ENCODE measurements around the gene IER3IP1. TPM values are rescaled to one million over a fixed set of nuclear protein-coding genes. Genes with fewer than 3 reads are reported as not detected.

The IER3IP1 gene
- total and polyA plus RNA-seq, 2 of the 4 experiments (the other 2 are of a cell fraction), result 7.0 to 11.7 TPM

DNA sequence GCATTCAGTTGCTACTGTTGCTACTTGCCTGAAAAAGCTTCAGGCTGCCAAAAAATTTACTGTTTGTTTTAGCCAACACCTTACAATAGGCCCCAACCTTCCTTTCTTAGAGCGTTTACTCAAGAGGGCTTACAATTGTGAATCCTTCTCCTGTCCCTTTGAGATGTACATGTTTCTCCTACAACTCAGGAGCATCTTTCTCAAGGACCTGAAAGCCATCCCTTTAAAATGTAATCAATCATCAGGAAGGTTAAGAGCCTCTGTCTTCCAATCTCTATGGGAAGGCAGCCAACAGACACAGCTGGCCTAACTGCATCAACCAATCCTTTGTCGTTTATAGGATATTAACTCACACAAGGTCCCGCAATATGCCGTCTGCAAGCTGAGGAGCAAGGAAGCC is 3.4 kb upstream of the IER3IP1 start:
- Histone ChIP-seq H2BK15ac (ENCODE audit: low read depth, low read length) (no peak overlapping the region), H4K5ac (ENCODE audit: low read depth, low read length) (no peak overlapping the region), H3K27ac (ENCODE audit: insufficient read depth, low read length) (no peak overlapping the region), H3K36me3 (ENCODE audit: control insufficient read depth, insufficient read depth, low read length) (no peaks in the 10 kb centered on the region), H3K9me1 (ENCODE audit: insufficient read depth, low read length) (peaks cover 2% of the 10 kb centered on the region; the same call in 1 of the 2 replicates), H3K14ac (replicated peaks; ENCODE audit: low read depth, low read length) (no peak overlapping the region), H3K4ac (ENCODE audit: low read depth, low read length) (no peak overlapping the region), H2BK120ac (ENCODE audit: low read depth, low read length) (no peak overlapping the region), H4K8ac (ENCODE audit: low read depth in 2 of 2, low read length in 2 of 2) (no peak overlapping the region), H3K9me3 (ENCODE audit: control insufficient read depth, insufficient read depth, low read length) (no peaks in the 10 kb centered on the region), H2BK5ac (ENCODE audit: low read depth, low read length, poor library complexity, severe bottlenecking) (no peak overlapping the region), H3K4me2 (ENCODE audit: low read depth, low read length) (no peak overlapping the region), H3K56ac (ENCODE audit: extremely low read depth, insufficient read depth, low read length) (no peak overlapping the region), H3K4me1 (ENCODE audit: control insufficient read depth, insufficient read depth, low read length) (peaks cover 2% of the 10 kb centered on the region), H2AK9ac (replicated peaks; ENCODE audit: low read depth, low read length, poor library complexity) (no peak overlapping the region), H3K27me3 (ENCODE audit: control insufficient read depth, insufficient read depth, low read length) (peaks cover 4% of the 10 kb centered on the region), H3K4me3 (ENCODE audit: insufficient read depth, low read depth, low read length) (no peak overlapping the region), H3K18ac (ENCODE audit: low read depth, low read length) (no peak overlapping the region), H3K79me1 (ENCODE audit: low read depth in 1 of 2, low read length in 2 of 2) (peaks cover 2 to 13% of the 10 kb centered on the region in 2 experiments; a peak in 3 of 4 replicates), H4K91ac (ENCODE audit: insufficient read depth, low read depth, low read length) (no peak overlapping the region), H3K23ac (ENCODE audit: low read depth, low read length) (no peak overlapping the region), H4K20me1 (ENCODE audit: insufficient read depth, low read length) (peaks cover 8% of the 10 kb centered on the region; the same call in 1 of the 2 replicates), H3K9ac (ENCODE audit: low read depth, low read length) (no peak overlapping the region), H2AFZ (replicated peaks; ENCODE audit: low read length, poor library complexity) (no peak overlapping the region), H2BK20ac (ENCODE audit: low read depth, low read length) (no peak overlapping the region), H2AK5ac (ENCODE audit: low read depth, low read length) (no peak overlapping the region)
- CTCF ChIA-PET, result no interaction called here
- POLR2A ChIA-PET (ENCODE audit: unreplicated experiment), result no interaction called here
- dilution Hi-C loops (cut with HindIII; ENCODE audit: low sequenced_read_pairs, unreplicated experiment), result no loop called here
- TF ChIP-seq RFX5 (IDR thresholded peaks at IDR 0.05; ENCODE audit: low read depth, low read length) (no peak), MXI1 (IDR thresholded peaks at IDR 0.05; ENCODE audit: borderline replicate concordance, low read depth, low read length) (no peak), BHLHE40 (IDR thresholded peaks at IDR 0.05; ENCODE audit: low read depth, low read length) (no peak), SMC3 (IDR thresholded peaks at IDR 0.05; ENCODE audit: low read depth, low read length) (no peak)
- TF ChIP-seq, protein P1, sequence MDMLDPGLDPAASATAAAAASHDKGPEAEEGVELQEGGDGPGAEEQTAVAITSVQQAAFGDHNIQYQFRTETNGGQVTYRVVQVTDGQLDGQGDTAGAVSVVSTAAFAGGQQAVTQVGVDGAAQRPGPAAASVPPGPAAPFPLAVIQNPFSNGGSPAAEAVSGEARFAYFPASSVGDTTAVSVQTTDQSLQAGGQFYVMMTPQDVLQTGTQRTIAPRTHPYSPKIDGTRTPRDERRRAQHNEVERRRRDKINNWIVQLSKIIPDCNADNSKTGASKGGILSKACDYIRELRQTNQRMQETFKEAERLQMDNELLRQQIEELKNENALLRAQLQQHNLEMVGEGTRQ (IDR thresholded peaks at IDR 0.05; ENCODE audit: low read depth, low read length), result no peak
- TF ChIP-seq, protein P2, sequence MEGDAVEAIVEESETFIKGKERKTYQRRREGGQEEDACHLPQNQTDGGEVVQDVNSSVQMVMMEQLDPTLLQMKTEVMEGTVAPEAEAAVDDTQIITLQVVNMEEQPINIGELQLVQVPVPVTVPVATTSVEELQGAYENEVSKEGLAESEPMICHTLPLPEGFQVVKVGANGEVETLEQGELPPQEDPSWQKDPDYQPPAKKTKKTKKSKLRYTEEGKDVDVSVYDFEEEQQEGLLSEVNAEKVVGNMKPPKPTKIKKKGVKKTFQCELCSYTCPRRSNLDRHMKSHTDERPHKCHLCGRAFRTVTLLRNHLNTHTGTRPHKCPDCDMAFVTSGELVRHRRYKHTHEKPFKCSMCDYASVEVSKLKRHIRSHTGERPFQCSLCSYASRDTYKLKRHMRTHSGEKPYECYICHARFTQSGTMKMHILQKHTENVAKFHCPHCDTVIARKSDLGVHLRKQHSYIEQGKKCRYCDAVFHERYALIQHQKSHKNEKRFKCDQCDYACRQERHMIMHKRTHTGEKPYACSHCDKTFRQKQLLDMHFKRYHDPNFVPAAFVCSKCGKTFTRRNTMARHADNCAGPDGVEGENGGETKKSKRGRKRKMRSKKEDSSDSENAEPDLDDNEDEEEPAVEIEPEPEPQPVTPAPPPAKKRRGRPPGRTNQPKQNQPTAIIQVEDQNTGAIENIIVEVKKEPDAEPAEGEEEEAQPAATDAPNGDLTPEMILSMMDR (conservative IDR thresholded peaks at IDR 0.05; ENCODE audit: low read depth, low read length), result no peak
- 37% methylated on average over 3 of the region's 4 CpGs; no CpG with 5 or more reads in 1 of the 2 experiments for WGBS, 2 experiments (ENCODE audit: extremely low coverage in 2 of 2, insufficient read length in 1 of 2)
- intact Hi-C loops (cut with micrococcal nuclease), result no loop called here
- in situ Hi-C loops (cut with MboI; ENCODE audit: low sequenced_read_pairs), result no loop called here
- ATAC-seq (ENCODE audit: low read depth), result no peak
- no TSS peak for BruUV-seq (replicated peaks)
- no peak for DNase-seq

Measured in IMR-90 (cell line).